LNCAP (cell line): Measurements from ENCODE around the gene SIRPA.

Experiments used
- TF ChIP-seq, protein P1 (sequence below): fragments of 450-650 bp; IDR thresholded peaks from 2 replicates; pipeline ENCODE4 v1.5.1; 2017; ENCODE audit warnings: mild to moderate bottlenecking

Gene SIRPA

DNA sequence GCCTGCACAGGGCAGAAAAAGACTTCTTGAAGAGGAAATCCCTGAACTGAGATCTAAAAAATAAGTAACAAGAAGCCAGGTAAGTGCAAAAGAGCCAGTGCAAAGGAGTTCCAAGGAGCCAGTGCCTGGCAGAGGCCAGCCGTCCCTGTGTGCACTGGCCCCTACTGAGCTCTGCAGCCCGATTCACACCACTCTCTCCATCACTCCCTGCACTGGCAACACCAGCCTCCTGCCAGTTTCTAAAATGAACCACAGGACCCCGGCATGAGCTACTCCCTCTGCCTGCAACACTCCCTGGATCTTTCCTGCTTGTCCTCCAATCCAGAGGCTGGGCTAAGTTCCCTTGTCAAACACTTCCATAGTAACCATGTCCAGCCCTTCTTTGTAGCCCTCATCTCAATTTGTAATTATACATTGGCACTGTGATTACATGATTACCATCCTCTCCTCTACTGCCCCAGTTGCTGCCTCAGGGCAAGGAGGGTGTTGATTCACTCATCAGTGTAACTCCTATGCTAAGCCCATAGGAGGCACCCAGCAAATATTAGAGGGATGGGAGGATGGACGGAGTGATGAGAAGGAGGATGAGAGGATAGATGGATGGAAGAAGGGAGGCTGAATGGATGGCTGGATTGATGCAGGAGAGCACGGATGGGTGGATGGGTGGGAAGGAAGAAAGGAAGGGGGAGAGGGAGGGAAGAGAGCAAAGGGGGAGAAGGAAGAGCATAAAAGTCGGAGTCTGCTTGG, 49.3 kb downstream of the SIRPA start:
- TF ChIP-seq, protein P1, sequence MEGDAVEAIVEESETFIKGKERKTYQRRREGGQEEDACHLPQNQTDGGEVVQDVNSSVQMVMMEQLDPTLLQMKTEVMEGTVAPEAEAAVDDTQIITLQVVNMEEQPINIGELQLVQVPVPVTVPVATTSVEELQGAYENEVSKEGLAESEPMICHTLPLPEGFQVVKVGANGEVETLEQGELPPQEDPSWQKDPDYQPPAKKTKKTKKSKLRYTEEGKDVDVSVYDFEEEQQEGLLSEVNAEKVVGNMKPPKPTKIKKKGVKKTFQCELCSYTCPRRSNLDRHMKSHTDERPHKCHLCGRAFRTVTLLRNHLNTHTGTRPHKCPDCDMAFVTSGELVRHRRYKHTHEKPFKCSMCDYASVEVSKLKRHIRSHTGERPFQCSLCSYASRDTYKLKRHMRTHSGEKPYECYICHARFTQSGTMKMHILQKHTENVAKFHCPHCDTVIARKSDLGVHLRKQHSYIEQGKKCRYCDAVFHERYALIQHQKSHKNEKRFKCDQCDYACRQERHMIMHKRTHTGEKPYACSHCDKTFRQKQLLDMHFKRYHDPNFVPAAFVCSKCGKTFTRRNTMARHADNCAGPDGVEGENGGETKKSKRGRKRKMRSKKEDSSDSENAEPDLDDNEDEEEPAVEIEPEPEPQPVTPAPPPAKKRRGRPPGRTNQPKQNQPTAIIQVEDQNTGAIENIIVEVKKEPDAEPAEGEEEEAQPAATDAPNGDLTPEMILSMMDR, result no peak

DNA sequence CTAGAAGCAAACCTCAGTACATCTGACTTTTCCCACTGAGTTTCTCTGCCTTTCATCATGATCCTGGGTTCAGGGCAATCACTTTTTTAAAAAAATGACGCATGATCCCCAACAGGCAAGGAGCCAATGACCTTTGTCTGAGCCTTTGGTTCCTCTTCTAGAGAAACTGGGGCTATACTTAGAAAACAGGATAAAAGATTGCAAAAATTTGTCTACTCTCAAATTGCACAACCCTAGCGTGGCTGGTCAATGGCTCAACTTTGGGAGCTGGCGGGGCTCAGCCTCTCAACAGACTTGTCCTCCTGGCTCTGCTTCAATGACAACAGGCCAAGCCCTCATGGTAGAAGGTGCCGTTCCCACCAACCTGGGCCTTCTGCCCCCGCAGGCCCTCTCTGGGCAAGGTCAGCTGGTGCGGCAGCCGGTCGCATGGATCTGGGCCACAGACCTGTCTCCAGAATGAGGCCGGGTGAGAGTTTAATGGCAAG, 50.0 kb downstream of the SIRPA start:
- TF ChIP-seq, protein P1, result no peak

DNA sequence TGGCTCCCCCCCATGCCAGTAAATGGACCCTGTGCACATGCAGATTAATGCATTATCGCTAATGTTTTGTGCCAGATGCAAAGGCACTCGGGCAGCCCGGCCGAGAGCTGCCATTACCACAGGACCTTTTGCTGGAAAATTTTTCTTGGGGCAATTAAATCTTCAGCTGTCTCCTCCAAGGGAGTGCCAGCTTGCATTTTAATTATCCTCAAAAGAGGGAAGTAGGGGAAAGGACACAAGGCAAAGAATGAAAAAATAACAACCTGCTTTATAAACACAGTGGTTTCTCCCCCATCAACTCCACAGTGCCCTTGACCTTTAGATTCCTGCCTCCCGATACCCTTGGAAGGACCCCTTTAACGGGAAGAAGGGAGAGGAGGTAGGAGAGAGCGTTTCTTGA, 50.5 kb downstream of the SIRPA start:
- TF ChIP-seq, protein P1, result no peak

DNA sequence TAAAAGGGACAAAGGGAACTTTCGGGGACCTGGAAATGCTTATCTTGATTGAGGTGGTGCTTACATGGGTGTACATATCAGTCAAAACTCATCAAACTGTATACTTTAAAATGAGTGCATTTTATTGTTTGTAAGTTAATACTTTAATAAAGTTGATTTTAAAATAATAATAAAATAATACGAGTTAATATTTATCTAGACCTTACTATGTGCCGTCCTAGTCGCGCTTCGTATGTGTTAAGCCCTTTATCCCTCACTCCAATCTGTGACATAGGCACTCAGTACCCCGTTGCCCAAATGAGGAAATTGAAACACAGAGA, 51.2 kb downstream of the SIRPA start:
- TF ChIP-seq, protein P1, result no peak

DNA sequence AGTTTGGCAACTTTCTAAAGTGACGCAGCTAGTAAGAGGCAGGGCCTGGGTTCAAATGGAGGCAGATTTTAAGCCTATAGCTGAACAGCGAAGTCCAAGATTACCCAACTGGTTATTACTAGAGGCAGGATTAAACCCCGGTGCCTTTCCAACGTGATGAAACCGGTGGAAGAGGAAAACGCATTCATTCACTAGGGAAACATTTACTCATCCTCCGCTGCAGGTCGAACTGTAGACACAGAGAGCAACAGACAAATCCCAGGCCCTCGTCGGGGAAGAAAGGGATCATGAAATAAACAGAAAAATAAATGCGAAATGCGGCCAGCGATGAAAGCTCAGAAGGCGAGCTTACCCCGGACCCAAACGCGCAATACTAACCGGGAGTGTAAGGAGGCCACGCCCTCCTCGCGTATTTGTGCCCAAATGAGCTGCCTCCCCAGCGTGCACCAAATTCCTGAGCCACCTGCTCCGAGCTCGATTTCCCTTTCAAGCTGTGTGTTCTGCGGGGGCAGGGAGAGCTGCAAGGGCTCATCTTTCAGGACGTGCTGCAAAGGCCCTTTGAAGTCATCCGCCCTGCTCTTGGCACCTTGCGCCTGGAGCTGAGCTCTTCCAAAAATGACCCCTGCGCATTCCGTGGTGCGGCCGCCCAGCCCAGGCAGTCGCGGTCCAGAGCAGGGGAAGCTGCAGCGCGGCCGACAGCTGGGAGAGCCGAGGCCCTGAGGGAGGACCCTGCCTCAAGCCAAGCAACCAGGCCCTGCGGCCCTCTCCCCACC, 51.7 kb downstream of the SIRPA start:
- TF ChIP-seq, protein P1, result no peak

DNA sequence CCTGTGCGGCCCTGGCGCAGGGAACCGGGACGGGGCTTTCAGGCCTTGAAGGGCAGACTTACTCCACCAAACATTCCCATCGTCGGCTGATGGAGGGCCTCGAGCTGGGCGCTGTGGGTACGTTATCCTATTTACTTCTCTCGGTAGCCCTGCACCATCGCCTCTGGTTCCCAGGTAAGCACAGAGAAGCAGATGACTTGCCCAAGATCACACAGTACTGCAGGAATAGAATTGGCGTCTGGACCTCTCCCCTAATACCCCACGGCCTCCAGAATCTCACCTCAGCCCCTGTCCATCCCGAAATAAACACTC, 52.3 kb downstream of the SIRPA start:
- TF ChIP-seq, protein P1, result no peak

DNA sequence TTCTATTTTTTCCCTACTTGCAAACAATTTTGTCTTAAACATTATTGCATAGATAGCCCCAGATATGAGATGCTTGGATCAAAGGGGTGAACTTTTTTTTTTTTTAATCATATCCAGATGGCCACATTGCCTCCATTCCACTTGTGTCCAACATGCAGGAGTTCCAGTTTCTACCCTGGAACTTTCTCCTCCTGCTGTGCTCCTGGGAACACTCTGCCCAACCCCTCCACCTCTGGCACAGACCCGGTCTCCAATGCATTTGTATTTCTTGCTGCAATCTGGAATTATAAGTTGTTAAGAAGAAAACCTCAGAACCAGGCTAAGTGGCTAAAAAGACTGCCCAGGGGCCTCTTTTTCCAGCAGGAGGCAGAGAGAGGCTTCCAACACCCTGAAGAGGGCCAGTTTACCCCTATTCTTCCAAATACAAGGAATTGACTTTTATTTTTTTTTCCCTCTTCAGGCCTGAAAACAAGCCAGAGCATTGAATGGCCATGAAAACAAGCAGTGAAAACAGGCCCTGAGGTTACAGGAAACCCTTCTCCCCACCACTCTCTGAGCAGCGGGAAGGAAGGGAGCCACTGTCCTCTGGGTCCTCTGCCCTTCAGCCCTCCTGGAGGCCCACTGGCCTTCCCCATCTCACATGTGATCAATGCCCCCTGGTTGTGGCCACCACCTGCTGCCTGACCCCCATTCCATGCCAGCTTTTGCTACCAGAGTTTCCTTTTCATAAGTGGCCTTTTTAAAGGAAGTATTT, 54.3 kb downstream of the SIRPA start:
- TF ChIP-seq, protein P1, result no peak
